ENCODE results near the gene PPM1F.
"Not testable (repeated sequence)": the region's sequence is repeated elsewhere in the genome, so short reads cannot be mapped to it uniquely, and the experiment has no call there.

Gene PPM1F

DNA sequence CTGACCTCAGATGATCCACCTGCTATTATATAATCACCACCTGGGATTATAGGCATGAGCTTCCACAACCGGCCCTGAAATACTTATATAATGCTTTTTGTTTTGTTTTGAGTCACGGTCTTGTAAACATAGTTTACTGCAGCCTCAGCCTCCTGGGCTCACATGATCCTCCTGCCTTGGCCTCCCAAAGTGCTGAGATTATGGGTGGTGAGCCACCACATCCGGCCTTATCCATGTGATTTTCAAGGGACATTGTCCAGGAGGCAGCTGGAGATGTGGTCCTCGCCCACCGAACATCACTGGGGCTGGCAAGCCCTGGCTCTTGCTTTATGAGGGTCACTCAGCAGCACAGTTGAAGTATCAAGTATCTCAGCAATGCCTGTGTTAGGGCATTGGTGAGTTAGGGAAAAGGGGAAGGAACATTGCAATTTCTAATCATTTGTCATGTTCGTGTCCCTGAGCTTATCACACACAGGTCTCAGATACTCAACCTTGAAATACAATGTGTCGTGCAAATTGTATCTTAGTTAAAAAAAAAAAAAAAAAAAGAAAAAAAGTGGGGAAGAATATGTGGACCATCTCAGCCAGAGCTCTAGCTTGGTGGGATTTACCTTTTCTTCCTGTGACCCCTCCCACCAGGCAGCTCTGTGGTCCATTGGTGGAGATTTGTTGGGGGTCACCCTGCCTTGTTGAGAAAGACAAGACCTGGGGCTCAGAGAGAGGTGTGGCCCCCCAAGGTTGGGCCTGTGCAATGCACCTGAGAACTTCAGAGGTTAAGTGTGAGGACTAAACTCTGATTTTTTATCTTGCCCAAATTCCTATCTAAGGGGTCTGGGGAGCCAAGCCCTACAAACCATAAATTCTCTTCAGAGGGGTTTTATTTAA, 44.8 kb downstream of the PPM1F start:
- TF ChIP-seq ISL1 (CRISPR knock-in tag; IDR thresholded peaks at IDR 0.05), result no peak
- TF ChIP-seq BACH2 (CRISPR knock-in tag; IDR thresholded peaks at IDR 0.05; ENCODE audit: borderline replicate concordance), result no peak
- TF ChIP-seq CSDC2 (CRISPR knock-in tag; IDR thresholded peaks at IDR 0.05), result no peak
- no peak for TF ChIP-seq SNAI2 (CRISPR knock-in tag; IDR thresholded peaks at IDR 0.05)
- TF ChIP-seq, protein P1, sequence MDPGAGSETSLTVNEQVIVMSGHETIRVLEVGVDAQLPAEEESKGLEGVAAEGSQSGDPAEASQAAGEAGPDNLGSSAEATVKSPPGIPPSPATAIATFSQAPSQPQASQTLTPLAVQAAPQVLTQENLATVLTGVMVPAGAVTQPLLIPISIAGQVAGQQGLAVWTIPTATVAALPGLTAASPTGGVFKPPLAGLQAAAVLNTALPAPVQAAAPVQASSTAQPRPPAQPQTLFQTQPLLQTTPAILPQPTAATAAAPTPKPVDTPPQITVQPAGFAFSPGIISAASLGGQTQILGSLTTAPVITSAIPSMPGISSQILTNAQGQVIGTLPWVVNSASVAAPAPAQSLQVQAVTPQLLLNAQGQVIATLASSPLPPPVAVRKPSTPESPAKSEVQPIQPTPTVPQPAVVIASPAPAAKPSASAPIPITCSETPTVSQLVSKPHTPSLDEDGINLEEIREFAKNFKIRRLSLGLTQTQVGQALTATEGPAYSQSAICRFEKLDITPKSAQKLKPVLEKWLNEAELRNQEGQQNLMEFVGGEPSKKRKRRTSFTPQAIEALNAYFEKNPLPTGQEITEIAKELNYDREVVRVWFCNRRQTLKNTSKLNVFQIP (CRISPR knock-in tag; IDR thresholded peaks at IDR 0.05; ENCODE audit: borderline replicate concordance, low read depth), result no peak
- TF ChIP-seq TOX (CRISPR knock-in tag; IDR thresholded peaks at IDR 0.05; ENCODE audit: borderline replicate concordance), result no peak
- TF ChIP-seq PPARA (CRISPR knock-in tag; IDR thresholded peaks at IDR 0.05; ENCODE audit: borderline replicate concordance), result no peak
- no peak for TF ChIP-seq TSHZ2 (CRISPR knock-in tag; IDR thresholded peaks at IDR 0.05)
- no peak for TF ChIP-seq ZNF8 (CRISPR knock-in tag; IDR thresholded peaks at IDR 0.05)
- no peak for ATAC-seq

GRCh38 chr22:21905234-21905633, 47.4 kb downstream of the PPM1F start:
- ATAC-seq, result not testable (repeated sequence)

DNA sequence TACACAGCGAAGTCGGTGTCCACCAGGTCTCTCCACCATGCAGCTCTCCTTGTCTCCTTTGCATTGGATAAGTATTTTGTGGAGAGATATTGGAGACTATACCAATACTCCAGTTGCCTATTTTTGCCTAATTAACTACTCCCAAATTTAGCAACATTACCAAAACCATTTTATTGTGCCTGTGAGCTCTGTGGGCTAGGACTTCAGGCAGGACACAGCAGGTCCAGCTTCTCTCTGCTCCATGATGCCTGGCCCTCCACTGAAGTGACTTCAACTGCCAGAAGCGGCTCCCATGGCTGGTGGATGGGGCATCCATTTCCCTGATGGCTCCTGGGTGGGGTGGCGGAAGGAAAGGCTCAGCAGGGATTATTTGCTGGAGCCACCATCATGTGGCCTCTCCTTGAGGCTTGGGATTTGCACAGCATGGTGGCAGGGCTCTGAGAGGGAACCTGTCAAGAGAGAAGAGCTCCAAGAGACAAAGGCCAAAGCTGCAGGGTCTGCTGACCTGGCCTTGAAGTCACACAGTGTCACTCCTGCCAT, 48.3 kb downstream of the PPM1F start:
- TF ChIP-seq PPARA (CRISPR knock-in tag; IDR thresholded peaks at IDR 0.05; ENCODE audit: borderline replicate concordance), result no peak
- TF ChIP-seq, protein P1 (CRISPR knock-in tag; IDR thresholded peaks at IDR 0.05; ENCODE audit: borderline replicate concordance, low read depth), result no peak
- no peak for ATAC-seq

GRCh38 chr22:21903283-21903682, 49.4 kb downstream of the PPM1F start:
- no peak for ATAC-seq
- TF ChIP-seq ZNF70 (CRISPR knock-in tag; IDR thresholded peaks at IDR 0.05), result no peak
- no peak for TF ChIP-seq TSHZ2 (CRISPR knock-in tag; IDR thresholded peaks at IDR 0.05)
- TF ChIP-seq TCF4 (CRISPR knock-in tag; IDR thresholded peaks at IDR 0.05; ENCODE audit: borderline replicate concordance), result no peak
- no peak for TF ChIP-seq GLIS3 (CRISPR knock-in tag; IDR thresholded peaks at IDR 0.05)
- no peak for TF ChIP-seq OSR1 (CRISPR knock-in tag; IDR thresholded peaks at IDR 0.05)
- no peak for TF ChIP-seq ZNF8 (CRISPR knock-in tag; IDR thresholded peaks at IDR 0.05)

DNA sequence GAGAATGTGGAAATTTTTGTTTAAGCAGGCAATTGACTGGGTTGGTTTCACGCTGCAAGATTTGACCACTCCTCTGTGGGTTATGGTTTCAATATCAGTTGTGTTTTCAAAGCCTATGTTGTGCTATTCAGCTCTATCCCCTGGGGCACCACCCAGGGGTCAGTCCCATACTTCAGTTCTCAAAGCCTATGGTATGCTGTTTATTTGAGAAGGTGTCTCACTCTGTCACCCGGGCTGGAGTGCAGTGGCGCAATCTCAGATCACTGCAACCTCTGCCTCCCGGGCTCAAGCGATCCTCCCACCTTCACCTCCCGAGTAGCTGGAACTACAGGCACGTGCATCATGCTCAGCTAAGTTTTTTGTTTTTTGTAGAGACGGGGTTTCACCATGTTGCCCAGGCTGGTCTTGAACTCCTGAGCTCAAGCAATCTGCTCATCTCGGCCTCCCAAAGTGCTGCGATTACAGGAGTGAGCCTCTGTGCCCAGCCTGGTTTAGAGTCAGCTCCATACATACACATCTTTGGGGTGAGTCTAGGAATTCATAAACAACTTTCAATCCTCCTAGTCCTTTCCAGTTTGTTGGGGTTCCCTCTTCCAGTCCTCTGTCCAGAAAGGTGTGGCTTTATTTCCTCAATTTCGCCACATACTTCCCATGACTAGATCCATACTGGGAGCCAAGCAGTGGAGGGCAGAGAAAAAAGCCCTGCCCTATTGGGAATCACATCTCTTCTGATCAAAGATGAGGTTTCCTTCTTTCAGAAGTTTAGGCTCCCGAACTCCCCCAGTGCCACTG, 50.2 kb downstream of the PPM1F start:
- no peak for ATAC-seq

More for the DNA sequence above, 50.2 kb downstream of the PPM1F start:
- TF ChIP-seq TCF4 (CRISPR knock-in tag; IDR thresholded peaks at IDR 0.05; ENCODE audit: borderline replicate concordance), result no peak
- TF ChIP-seq, protein P2, sequence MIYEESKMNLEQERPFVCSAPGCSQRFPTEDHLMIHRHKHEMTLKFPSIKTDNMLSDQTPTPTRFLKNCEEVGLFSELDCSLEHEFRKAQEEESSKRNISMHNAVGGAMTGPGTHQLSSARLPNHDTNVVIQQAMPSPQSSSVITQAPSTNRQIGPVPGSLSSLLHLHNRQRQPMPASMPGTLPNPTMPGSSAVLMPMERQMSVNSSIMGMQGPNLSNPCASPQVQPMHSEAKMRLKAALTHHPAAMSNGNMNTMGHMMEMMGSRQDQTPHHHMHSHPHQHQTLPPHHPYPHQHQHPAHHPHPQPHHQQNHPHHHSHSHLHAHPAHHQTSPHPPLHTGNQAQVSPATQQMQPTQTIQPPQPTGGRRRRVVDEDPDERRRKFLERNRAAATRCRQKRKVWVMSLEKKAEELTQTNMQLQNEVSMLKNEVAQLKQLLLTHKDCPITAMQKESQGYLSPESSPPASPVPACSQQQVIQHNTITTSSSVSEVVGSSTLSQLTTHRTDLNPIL (CRISPR knock-in tag; IDR thresholded peaks at IDR 0.05; ENCODE audit: low read depth), result no peak
- TF ChIP-seq, protein P3, sequence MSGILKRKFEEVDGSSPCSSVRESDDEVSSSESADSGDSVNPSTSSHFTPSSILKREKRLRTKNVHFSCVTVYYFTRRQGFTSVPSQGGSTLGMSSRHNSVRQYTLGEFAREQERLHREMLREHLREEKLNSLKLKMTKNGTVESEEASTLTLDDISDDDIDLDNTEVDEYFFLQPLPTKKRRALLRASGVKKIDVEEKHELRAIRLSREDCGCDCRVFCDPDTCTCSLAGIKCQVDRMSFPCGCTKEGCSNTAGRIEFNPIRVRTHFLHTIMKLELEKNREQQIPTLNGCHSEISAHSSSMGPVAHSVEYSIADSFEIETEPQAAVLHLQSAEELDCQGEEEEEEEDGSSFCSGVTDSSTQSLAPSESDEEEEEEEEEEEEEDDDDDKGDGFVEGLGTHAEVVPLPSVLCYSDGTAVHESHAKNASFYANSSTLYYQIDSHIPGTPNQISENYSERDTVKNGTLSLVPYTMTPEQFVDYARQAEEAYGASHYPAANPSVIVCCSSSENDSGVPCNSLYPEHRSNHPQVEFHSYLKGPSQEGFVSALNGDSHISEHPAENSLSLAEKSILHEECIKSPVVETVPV (CRISPR knock-in tag; IDR thresholded peaks at IDR 0.05), result no peak
- TF ChIP-seq ZNF565 (CRISPR knock-in tag; conservative IDR thresholded peaks at IDR 0.05; ENCODE audit: low read depth), result no peak
- TF ChIP-seq CSDC2 (CRISPR knock-in tag; IDR thresholded peaks at IDR 0.05), result no peak
- no peak for TF ChIP-seq ISL1 (CRISPR knock-in tag; IDR thresholded peaks at IDR 0.05)

Measured in SK-N-SH treated with all-trans-retinoic acid at 6 μM for 48 hours (cell line).